Measurements from ENCODE around the gene PRKCD. TPM values are rescaled to one million over a fixed set of nuclear protein-coding genes. Genes with fewer than 3 reads are reported as not detected.

Gene PRKCD
- total RNA-seq, 1 donor from 2014 or later, result 9.9 TPM

GRCh38 chr3:53242155-53242554 lies 81.1 kb downstream of the PRKCD start:
- no peaks in the 10 kb centered on the region for H3K9me3 Mint-ChIP-seq (ENCODE audit: unreplicated experiment)
- H3K4me3 Mint-ChIP-seq (ENCODE audit: unreplicated experiment), result no peak overlapping the region
- peaks cover 32% of the 10 kb centered on the region for H3K4me1 Mint-ChIP-seq (ENCODE audit: unreplicated experiment)
- H3K27ac Mint-ChIP-seq (ENCODE audit: unreplicated experiment), result no peak overlapping the region
- peaks cover 2% of the 10 kb centered on the region for H3K27me3 Mint-ChIP-seq (ENCODE audit: unreplicated experiment)
- no peak for DNase-seq (ENCODE audit: low spot score)
- TF ChIP-seq CTCF (IDR thresholded peaks at IDR 0.05; ENCODE audit: unreplicated experiment), result no peak
- peaks cover 11% of the 10 kb centered on the region for H3K36me3 Mint-ChIP-seq (ENCODE audit: low read depth, unreplicated experiment)

Other genes with a start within 250 kb of the PRKCD start
- 5.8 TPM for gene SFMBT1, start 115.1 kb upstream of the PRKCD start, total RNA-seq (ENCODE audit: unreplicated experiment)
- 21.1 TPM for gene RFT1, start 30.8 kb upstream of the PRKCD start, total RNA-seq (ENCODE audit: unreplicated experiment)
- gene TKT, start 94.8 kb downstream of the PRKCD start, total RNA-seq (ENCODE audit: unreplicated experiment), result 305 TPM
- 33.8 TPM for gene DCP1A, start 186.3 kb downstream of the PRKCD start, total RNA-seq (ENCODE audit: unreplicated experiment)

Measured in endothelial cell (in vitro differentiated cells).